ENCODE data around the gene C2CD3. TPM values are rescaled to one million over a fixed set of nuclear protein-coding genes. Genes with fewer than 3 reads are reported as not detected.
"Not testable (repeated sequence)": the region's sequence is repeated elsewhere in the genome, so short reads cannot be mapped to it uniquely, and the experiment has no call there.

The C2CD3 gene
- total RNA-seq, 2 experiments from 2014 or later, result 40.2 to 47.1 TPM

- H3K27ac Mint-ChIP-seq; DNase-seq; H3K9me3 Mint-ChIP-seq (ENCODE audit: low read depth); H3K4me3 Mint-ChIP-seq; ATAC-seq; CTCF ChIA-PET; H3K4me1 Mint-ChIP-seq; H3K27me3 Mint-ChIP-seq: not testable (repeated sequence)
- peaks cover 28% of the 10 kb centered on the region for H3K36me3 Mint-ChIP-seq
Measured at GRCh38 chr11:74129121-74129520, 41.7 kb downstream of the C2CD3 start.

- ATAC-seq, result no peak
Measured at GRCh38 chr11:74123008-74123448, 47.8 kb downstream of the C2CD3 start.

GRCh38 chr11:74121804-74122203 is 49.0 kb downstream of the C2CD3 start:
- no peaks in the 10 kb centered on the region for H3K9me3 Mint-ChIP-seq (ENCODE audit: low read depth)

More at GRCh38 chr11:74123008-74123448, 47.8 kb downstream of the C2CD3 start:
- Mint-ChIP-seq H3K36me3 (peaks cover 24% of the 10 kb centered on the region), H3K4me3 (no peak overlapping the region), H3K27me3 (no peaks in the 10 kb centered on the region), H3K9me3 (ENCODE audit: low read depth) (no peaks in the 10 kb centered on the region), H3K27ac (no peak overlapping the region), H3K4me1 (no peaks in the 10 kb centered on the region)
- DNase-seq, result no peak
- CTCF ChIA-PET, result no interaction called here

GRCh38 chr11:74120260-74121035 is 50.4 kb downstream of the C2CD3 start:
- not testable (repeated sequence) for H3K27me3 Mint-ChIP-seq, ATAC-seq
- CTCF ChIA-PET, result interaction anchor here (0.7 kb wide), 1 partner anchor 1128 kb away, joined by 3 read pairs; no protein-coding TSS in a partner anchor

More at GRCh38 chr11:74121804-74122203, 49.0 kb downstream of the C2CD3 start:
- DNase-seq (no peak), ATAC-seq (no peak)
- Mint-ChIP-seq H3K4me1 (no peaks in the 10 kb centered on the region), H3K27ac (no peak overlapping the region), H3K27me3 (no peaks in the 10 kb centered on the region), H3K4me3 (no peak overlapping the region), H3K36me3 (peaks cover 31% of the 10 kb centered on the region)
- CTCF ChIA-PET, result no interaction called here

GRCh38 chr11:74116719-74117118 is 54.1 kb downstream of the C2CD3 start:
- ATAC-seq, result no peak
- H3K4me3 Mint-ChIP-seq, result no peak overlapping the region
- peaks cover 2% of the 10 kb centered on the region for H3K9me3 Mint-ChIP-seq (ENCODE audit: low read depth)
- H3K36me3 Mint-ChIP-seq, result peaks cover 61% of the 10 kb centered on the region
- no peak for DNase-seq
- no peaks in the 10 kb centered on the region for H3K27me3 Mint-ChIP-seq
- H3K27ac Mint-ChIP-seq, result no peak overlapping the region
- CTCF ChIA-PET, result no interaction called here
- no peaks in the 10 kb centered on the region for H3K4me1 Mint-ChIP-seq

More at GRCh38 chr11:74120260-74121035, 50.4 kb downstream of the C2CD3 start:
- not testable (repeated sequence) for H3K4me3 Mint-ChIP-seq; DNase-seq; H3K4me1 Mint-ChIP-seq; H3K9me3 Mint-ChIP-seq (ENCODE audit: low read depth); H3K27ac Mint-ChIP-seq
- H3K36me3 Mint-ChIP-seq, result peaks cover 42% of the 10 kb centered on the region

GRCh38 chr11:74112877-74113276 is 57.9 kb downstream of the C2CD3 start:
- Mint-ChIP-seq H3K9me3 (ENCODE audit: low read depth) (peaks cover 2% of the 10 kb centered on the region), H3K36me3 (peaks cover 47% of the 10 kb centered on the region), H3K27ac (no peak overlapping the region), H3K4me3 (no peak overlapping the region), H3K27me3 (no peaks in the 10 kb centered on the region), H3K4me1 (no peaks in the 10 kb centered on the region)
- no peak for ATAC-seq
- CTCF ChIA-PET, result no interaction called here
- DNase-seq, result no peak

GRCh38 chr11:74106124-74106523 is 64.7 kb downstream of the C2CD3 start:
- Mint-ChIP-seq H3K4me1 (no peaks in the 10 kb centered on the region), H3K36me3 (peaks cover 40% of the 10 kb centered on the region), H3K27ac (no peak overlapping the region), H3K9me3 (ENCODE audit: low read depth) (no peaks in the 10 kb centered on the region), H3K4me3 (no peak overlapping the region), H3K27me3 (no peaks in the 10 kb centered on the region)
- no peak for ATAC-seq
- CTCF ChIA-PET, result no interaction called here
- DNase-seq, result no peak

GRCh38 chr11:74102321-74102720 is 68.5 kb downstream of the C2CD3 start:
- Mint-ChIP-seq H3K27ac (no peak overlapping the region), H3K9me3 (ENCODE audit: low read depth) (no peaks in the 10 kb centered on the region), H3K4me3 (no peak overlapping the region), H3K4me1 (no peaks in the 10 kb centered on the region), H3K36me3 (peaks cover 60% of the 10 kb centered on the region), H3K27me3 (no peaks in the 10 kb centered on the region)
- ATAC-seq, result no peak
- DNase-seq, result no peak
- CTCF ChIA-PET, result interaction anchor here (0.6 kb wide), 1 partner anchor 137 kb away, joined by 4 read pairs; no protein-coding TSS in a partner anchor

- no peak for DNase-seq
- peaks cover 56% of the 10 kb centered on the region for H3K36me3 Mint-ChIP-seq
- no peak overlapping the region for H3K27ac Mint-ChIP-seq
- no peak overlapping the region for H3K4me3 Mint-ChIP-seq
- no peaks in the 10 kb centered on the region for H3K4me1 Mint-ChIP-seq
- ATAC-seq, result no peak
- no peaks in the 10 kb centered on the region for H3K27me3 Mint-ChIP-seq
- no peaks in the 10 kb centered on the region for H3K9me3 Mint-ChIP-seq (ENCODE audit: low read depth)
- CTCF ChIA-PET, result interaction anchor here (1.4 kb wide), 1 partner anchor 48 kb away, joined by 3 read pairs; no protein-coding TSS in a partner anchor
Measured at GRCh38 chr11:74100735-74101134, 70.1 kb downstream of the C2CD3 start.

- DNase-seq, result no peak
- CTCF ChIA-PET, result interaction anchor here (1.4 kb wide), 1 partner anchor 48 kb away, joined by 3 read pairs; no protein-coding TSS in a partner anchor
Measured at GRCh38 chr11:74100231-74100630, 70.6 kb downstream of the C2CD3 start.

GRCh38 chr11:74097686-74098237 is 73.0 kb downstream of the C2CD3 start:
- Mint-ChIP-seq H3K36me3 (peaks cover 48% of the 10 kb centered on the region), H3K9me3 (ENCODE audit: low read depth) (no peaks in the 10 kb centered on the region), H3K4me1 (no peaks in the 10 kb centered on the region), H3K27ac (no peak overlapping the region), H3K4me3 (no peak overlapping the region), H3K27me3 (no peaks in the 10 kb centered on the region)
- ATAC-seq, result no peak
- CTCF ChIA-PET, result no interaction called here
- no peak for DNase-seq

More at GRCh38 chr11:74100231-74100630, 70.6 kb downstream of the C2CD3 start:
- Mint-ChIP-seq H3K36me3 (peaks cover 53% of the 10 kb centered on the region), H3K27ac (no peak overlapping the region), H3K27me3 (no peaks in the 10 kb centered on the region), H3K4me1 (no peaks in the 10 kb centered on the region), H3K4me3 (no peak overlapping the region), H3K9me3 (ENCODE audit: low read depth) (no peaks in the 10 kb centered on the region)
- ATAC-seq, result no peak

- no peaks in the 10 kb centered on the region for H3K4me1 Mint-ChIP-seq
- no peak for ATAC-seq
- DNase-seq, result no peak
- H3K9me3 Mint-ChIP-seq (ENCODE audit: low read depth), result no peaks in the 10 kb centered on the region
- peaks cover 31% of the 10 kb centered on the region for H3K36me3 Mint-ChIP-seq
- CTCF ChIA-PET, result no interaction called here
- no peaks in the 10 kb centered on the region for H3K27me3 Mint-ChIP-seq
- no peak overlapping the region for H3K27ac Mint-ChIP-seq
- no peak overlapping the region for H3K4me3 Mint-ChIP-seq
Measured at GRCh38 chr11:74094393-74094792, 76.4 kb downstream of the C2CD3 start.

- no peaks in the 10 kb centered on the region for H3K9me3 Mint-ChIP-seq (ENCODE audit: low read depth)
- CTCF ChIA-PET, result no interaction called here
- ATAC-seq (no peak), DNase-seq (no peak)
- H3K4me3 Mint-ChIP-seq, result no peak overlapping the region
- H3K27me3 Mint-ChIP-seq, result no peaks in the 10 kb centered on the region
- peaks cover 24% of the 10 kb centered on the region for H3K36me3 Mint-ChIP-seq
- H3K4me1 Mint-ChIP-seq, result no peaks in the 10 kb centered on the region
- no peak overlapping the region for H3K27ac Mint-ChIP-seq
Measured at GRCh38 chr11:74092425-74092824, 78.4 kb downstream of the C2CD3 start.

- CTCF ChIA-PET, result no interaction called here
- ATAC-seq, result no peak
Measured at GRCh38 chr11:74091549-74091948, 79.3 kb downstream of the C2CD3 start.

More at GRCh38 chr11:74091549-74091948, 79.3 kb downstream of the C2CD3 start:
- H3K36me3 Mint-ChIP-seq, result peaks cover 24% of the 10 kb centered on the region
- H3K27me3 Mint-ChIP-seq, result no peaks in the 10 kb centered on the region
- H3K4me3 Mint-ChIP-seq, result no peak overlapping the region
- H3K27ac Mint-ChIP-seq, result no peak overlapping the region
- H3K4me1 Mint-ChIP-seq, result no peaks in the 10 kb centered on the region
- no peak for DNase-seq
- no peaks in the 10 kb centered on the region for H3K9me3 Mint-ChIP-seq (ENCODE audit: low read depth)

Data from activated CD8-positive, alpha-beta memory T cell treated with anti-CD3 and anti-CD28 coated beads, Interleukin-2, amount 10 ng/mL, durations not matched to agents 7 days and 5 days (primary cell).